GM23338 (cell line): ENCODE results near the gene KCNMA1.

Experiments
- CREB1 ChIP-seq: fragments of 250-450 bp; sonication (Bioruptor Pico); IDR thresholded peaks from 2 replicates; pipeline ENCODE4 v1.5.0; 2020; ENCODE audit warnings: low read depth, mild to moderate bottlenecking, moderate library complexity
- EZH2 ChIP-seq: fragments of 200-600 bp; sonication (generic); IDR thresholded peaks from one replicate; pipeline ENCODE4 v1.8.0; 2017; ENCODE audit warnings: antibody characterized with exemption, mild to moderate bottlenecking, low read depth; ENCODE audit not compliant: unreplicated experiment
- EZH2phosphoT487 ChIP-seq: fragments of 200-600 bp; sonication (generic); IDR thresholded peaks from one replicate; pipeline ENCODE4 v1.8.1; 2018; ENCODE audit warnings: antibody characterized with exemption; ENCODE audit not compliant: unreplicated experiment
- JUNB ChIP-seq: IDR thresholded peaks from one replicate; pipeline ENCODE4 v1.6.1; 2016; ENCODE audit warnings: antibody characterized with exemption; ENCODE audit not compliant: unreplicated experiment
- NANOG ChIP-seq: IDR thresholded peaks from 2 replicates; pipeline ENCODE4 v1.6.1; 2016; ENCODE audit warnings: antibody characterized with exemption, borderline replicate concordance
- POLR2AphosphoS5 ChIP-seq: IDR thresholded peaks from 2 replicates; pipeline ENCODE4 v1.6.1; 2016; ENCODE audit warnings: antibody characterized with exemption, low read depth
- ZNF331 ChIP-seq: fragments of 250-450 bp; sonication (Bioruptor Pico); IDR thresholded peaks from 2 replicates; pipeline ENCODE4 v1.5.0; 2020; ENCODE audit warnings: low read depth, mild to moderate bottlenecking, moderate library complexity
- TF ChIP-seq, protein P1 (sequence below), 2 experiments: fragments of 200-600 bp in 1 of 2; sonication (generic) in 1 of 2; conservative IDR thresholded peaks; 2 replicates each; pipeline versions ENCODE4 v1.5.1 to v1.6.1; 2016 to 2017; ENCODE audit warnings: antibody characterized with exemption in 2 of 2, low read depth in 2 of 2, mild to moderate bottlenecking in 2 of 2, moderate library complexity in 1 of 2
- TF ChIP-seq, protein P2 (sequence below): IDR thresholded peaks from one replicate; pipeline ENCODE4 v1.6.1; 2018; ENCODE audit warnings: antibody characterized with exemption; ENCODE audit not compliant: unreplicated experiment
- TF ChIP-seq, protein P3 (sequence below): IDR thresholded peaks from 2 replicates; pipeline ENCODE4 v1.6.1; 2016; ENCODE audit warnings: antibody characterized with exemption

DNA sequence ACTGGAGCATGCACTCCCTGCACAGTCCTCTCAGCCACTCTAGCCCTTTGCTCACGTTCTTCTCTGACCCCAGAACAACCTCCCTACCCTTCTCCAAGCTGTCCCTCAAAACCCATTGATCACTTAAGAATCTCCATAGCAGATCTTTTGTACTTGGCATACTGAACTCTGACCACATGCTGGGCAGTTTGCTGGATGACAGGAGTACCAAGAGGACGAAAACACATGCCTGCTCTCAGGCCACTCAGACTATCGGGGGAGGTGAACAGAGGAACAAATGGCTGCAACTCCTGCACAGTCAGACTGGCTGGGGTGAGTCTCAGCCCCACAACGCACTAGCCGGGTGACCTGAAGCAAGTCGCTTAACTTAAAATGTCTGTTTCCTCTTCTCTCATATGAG lies 52.7 kb downstream of the KCNMA1 start:
- TF ChIP-seq EZH2phosphoT487 (no peak), EZH2 (no peak), CREB1 (CRISPR knock-in tag) (no peak), POLR2AphosphoS5 (no peak), NANOG (no peak), JUNB (no peak), ZNF331 (CRISPR knock-in tag) (no peak)
- TF ChIP-seq, protein P1, sequence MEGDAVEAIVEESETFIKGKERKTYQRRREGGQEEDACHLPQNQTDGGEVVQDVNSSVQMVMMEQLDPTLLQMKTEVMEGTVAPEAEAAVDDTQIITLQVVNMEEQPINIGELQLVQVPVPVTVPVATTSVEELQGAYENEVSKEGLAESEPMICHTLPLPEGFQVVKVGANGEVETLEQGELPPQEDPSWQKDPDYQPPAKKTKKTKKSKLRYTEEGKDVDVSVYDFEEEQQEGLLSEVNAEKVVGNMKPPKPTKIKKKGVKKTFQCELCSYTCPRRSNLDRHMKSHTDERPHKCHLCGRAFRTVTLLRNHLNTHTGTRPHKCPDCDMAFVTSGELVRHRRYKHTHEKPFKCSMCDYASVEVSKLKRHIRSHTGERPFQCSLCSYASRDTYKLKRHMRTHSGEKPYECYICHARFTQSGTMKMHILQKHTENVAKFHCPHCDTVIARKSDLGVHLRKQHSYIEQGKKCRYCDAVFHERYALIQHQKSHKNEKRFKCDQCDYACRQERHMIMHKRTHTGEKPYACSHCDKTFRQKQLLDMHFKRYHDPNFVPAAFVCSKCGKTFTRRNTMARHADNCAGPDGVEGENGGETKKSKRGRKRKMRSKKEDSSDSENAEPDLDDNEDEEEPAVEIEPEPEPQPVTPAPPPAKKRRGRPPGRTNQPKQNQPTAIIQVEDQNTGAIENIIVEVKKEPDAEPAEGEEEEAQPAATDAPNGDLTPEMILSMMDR (conservative IDR thresholded peaks at IDR 0.05; ENCODE audit: low read depth in 2 of 2), result no peak
- TF ChIP-seq, protein P2, sequence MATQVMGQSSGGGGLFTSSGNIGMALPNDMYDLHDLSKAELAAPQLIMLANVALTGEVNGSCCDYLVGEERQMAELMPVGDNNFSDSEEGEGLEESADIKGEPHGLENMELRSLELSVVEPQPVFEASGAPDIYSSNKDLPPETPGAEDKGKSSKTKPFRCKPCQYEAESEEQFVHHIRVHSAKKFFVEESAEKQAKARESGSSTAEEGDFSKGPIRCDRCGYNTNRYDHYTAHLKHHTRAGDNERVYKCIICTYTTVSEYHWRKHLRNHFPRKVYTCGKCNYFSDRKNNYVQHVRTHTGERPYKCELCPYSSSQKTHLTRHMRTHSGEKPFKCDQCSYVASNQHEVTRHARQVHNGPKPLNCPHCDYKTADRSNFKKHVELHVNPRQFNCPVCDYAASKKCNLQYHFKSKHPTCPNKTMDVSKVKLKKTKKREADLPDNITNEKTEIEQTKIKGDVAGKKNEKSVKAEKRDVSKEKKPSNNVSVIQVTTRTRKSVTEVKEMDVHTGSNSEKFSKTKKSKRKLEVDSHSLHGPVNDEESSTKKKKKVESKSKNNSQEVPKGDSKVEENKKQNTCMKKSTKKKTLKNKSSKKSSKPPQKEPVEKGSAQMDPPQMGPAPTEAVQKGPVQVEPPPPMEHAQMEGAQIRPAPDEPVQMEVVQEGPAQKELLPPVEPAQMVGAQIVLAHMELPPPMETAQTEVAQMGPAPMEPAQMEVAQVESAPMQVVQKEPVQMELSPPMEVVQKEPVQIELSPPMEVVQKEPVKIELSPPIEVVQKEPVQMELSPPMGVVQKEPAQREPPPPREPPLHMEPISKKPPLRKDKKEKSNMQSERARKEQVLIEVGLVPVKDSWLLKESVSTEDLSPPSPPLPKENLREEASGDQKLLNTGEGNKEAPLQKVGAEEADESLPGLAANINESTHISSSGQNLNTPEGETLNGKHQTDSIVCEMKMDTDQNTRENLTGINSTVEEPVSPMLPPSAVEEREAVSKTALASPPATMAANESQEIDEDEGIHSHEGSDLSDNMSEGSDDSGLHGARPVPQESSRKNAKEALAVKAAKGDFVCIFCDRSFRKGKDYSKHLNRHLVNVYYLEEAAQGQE, result no peak
- TF ChIP-seq, protein P3, sequence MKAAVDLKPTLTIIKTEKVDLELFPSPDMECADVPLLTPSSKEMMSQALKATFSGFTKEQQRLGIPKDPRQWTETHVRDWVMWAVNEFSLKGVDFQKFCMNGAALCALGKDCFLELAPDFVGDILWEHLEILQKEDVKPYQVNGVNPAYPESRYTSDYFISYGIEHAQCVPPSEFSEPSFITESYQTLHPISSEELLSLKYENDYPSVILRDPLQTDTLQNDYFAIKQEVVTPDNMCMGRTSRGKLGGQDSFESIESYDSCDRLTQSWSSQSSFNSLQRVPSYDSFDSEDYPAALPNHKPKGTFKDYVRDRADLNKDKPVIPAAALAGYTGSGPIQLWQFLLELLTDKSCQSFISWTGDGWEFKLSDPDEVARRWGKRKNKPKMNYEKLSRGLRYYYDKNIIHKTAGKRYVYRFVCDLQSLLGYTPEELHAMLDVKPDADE, result no peak
